CD4-positive, alpha-beta T cell treated with Interleukin-6 at 100 ng/mL for 8 hours (primary cell): ENCODE data around the gene PRKCE.
A peak's percentile ranks its signal among the peaks of the same experiment; 100 is the strongest.

Experiments
- DNase-seq: peaks from one replicate; pipeline ENCODE4 v3.0.0-alpha.2; 2020; ENCODE audit warnings: mixed read lengths, low spot score

PRKCE gene

DNA sequence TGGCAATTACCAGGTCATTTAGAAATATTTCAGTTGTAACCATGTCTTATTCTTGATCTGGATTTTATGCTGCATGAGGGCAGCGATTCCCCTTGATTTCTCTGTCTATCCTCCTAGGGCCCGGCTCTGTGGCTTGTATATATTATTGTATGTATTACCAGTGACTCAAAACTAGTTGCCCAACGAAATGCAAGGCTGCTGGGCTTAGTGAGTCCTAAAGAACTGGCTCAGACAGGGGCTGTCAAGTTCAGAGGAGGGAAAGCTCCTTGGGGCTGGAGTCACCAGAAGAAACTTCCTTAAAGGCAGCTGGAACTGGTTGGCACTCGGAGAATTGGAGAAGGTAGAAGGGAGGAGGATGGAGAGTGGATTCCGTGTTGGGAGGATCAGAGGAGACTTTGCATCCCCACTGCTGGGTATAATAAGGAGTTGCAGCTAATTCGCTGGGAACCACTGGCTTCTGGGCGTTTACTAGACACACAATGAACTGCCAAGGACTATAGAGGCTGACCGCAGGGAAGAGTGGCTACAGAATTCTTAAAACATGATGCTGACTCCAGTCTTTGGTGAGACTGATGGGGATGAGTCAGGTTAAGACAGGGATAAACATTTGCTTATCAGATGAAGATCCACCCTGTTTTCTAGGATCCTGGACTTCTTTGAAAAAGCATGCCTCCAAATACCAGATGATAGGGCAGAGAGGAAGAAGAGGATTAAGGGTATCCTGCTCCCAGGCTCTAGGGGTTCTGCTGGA lies 104.3 kb downstream of the PRKCE start:
- DNase-seq = no peak

DNA sequence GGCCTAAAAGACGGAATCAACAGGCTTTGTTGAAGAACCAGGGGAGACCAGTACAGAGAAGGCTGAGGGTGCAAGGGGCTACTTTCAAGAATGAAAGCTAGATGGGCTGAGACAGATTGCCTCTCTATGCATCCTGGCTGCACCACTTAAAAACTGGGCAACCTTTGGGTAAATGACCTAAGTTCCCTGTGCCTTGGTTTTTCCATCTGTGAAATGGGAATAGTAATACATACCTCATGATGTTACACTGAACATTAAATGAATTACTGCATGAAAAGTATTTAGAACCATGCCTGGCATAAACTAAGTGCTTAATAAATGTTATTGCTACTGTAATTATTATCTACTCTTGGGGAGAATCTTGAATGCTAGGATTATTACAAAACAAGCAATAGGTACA lies 106.5 kb downstream of the PRKCE start:
- DNase-seq = no peak

DNA sequence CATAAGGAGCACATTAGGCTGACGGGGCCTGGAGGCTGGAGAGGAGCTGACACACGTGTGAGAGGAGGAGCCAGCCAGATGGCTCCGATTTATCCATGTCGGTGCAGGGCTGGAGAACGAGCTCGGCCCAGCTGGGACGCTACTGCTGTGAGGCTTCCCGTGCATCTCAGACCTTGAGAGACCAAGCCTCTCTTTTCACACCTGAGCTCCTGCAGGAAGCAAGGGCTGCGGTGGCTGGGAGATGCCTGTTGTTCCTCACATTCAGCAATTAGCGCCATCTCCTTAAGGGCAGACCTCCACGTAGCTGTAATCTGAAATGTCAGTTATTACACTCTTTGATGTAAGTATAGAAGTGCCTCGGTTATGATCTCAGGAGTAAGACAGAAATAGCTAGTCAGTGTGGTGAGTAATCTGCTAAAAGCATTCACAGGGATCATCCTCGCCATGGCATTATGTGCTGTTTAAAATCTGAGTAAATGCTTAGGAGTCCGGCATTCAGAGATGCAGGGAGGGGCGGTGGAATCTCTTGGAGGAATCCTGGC lies 107.9 kb downstream of the PRKCE start:
- DNase-seq = no peak

DNA sequence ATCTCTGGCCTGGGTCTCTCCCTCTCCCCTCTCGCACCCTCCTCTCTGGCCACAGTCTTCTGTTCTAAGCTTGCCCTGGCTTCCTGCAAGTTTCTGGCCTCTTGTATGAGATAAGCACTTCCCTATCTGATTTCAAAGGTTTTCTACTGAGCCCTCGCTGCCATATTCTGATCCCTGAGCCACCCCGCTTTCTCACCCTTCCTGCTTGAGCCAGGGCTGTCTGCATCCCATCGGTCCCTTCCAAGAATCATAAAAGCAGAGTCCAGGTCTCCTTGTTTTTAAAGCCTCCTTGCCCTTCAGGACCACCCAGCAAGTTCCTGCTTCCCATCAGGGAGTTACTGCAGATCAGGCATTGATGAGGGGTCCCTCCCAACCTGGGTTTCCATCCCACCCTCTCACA lies 110.2 kb downstream of the PRKCE start:
- DNase-seq = no peak

DNA sequence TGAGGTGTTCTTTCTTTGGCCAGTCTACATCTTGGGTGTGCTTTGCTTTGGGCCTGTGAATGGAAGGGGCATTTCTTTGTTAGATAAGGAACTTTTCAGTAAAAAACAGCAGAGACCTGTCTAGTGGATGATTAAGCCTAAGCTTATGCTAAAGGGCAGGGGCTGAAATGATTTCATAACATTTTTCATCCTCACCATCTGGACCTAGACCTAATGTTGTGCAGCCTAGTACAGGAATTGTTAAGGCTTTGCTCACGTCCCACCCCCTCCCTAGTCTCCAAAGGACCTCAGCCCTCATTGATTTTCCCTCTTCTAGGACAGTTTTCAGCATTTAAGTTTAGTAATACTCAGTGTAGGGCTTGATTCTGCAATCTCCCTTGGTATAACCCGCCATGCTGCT lies 111.8 kb downstream of the PRKCE start:
- no peak for DNase-seq

DNA sequence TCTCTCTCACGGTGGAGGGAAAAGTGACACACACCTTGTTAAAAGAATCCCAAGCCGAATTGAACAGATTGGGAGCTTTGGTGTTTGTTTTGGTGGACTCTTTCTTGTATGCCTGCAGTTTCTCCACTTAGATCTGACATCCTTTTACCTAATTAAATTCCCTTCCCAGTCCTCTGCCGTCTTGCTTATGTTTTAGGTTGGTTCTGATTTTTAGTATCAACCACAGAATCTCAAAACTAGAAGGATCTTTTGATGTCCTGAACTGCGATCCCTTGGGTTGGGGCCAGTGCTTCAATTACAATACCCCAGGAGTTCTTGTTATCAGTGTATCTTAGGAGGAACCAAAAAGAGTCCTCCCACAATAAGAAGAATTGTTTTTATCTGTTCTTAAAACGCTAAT lies 112.3 kb downstream of the PRKCE start:
- no peak for DNase-seq

DNA sequence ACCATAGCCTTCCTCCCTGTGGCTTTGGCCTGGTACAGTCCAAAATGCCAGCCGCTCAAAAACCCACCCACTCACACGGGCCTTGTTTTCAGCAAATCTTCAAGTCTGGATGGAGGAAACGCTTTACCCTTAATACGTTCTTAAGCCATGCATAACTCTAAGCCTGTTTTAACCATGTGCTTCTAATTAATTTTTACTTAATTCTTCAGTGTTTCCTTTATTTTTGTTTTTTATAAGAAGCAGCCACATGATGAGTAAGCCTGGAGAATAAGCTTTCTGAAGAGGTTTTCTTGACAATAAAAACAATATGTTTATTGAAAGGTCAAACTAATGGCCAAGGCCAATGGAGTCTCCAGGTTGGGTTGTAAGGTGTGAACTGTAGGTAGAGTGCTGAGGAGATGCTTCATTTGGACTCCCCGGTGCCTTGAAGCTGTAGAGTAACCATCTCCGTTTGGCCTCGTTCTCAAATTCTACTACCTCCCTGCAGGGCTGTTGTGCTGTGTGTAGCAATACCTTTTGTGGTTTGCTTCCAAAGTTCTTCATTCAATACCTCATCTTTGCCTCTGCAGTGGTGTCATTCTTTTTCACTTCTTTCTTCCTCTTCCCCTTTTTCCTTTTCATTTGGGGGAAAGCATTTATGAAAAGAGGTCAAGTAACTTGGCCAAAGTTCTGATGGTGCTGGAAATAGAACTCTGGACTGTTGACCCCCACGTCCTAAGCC lies 113.7 kb downstream of the PRKCE start:
- no peak for DNase-seq

DNA sequence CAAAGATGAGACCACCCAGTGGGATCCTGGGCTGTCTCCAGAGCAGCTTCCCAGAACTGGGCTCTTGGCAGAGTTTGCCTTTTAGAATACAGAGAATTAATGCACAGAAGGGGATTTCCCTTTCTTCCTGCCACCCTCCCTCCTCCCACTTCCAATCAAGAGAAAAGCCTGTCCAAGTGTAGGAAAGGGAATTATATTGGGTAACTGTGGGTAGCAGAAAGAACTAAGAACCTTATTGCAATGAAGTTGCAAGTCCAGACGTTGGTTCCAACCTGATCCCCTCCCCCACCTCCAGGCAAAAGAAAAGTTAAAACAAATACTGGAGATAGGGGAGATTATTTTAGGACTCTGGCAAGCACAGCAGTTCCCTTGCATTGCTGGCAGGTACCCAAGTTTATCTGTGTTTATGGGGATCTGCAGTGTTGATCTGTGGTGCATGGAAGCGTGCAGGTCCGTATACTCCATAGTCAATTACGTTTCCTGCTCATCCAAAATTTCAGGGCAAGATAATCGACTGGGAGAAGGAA lies 114.3 kb downstream of the PRKCE start:
- DNase-seq = no peak

DNA sequence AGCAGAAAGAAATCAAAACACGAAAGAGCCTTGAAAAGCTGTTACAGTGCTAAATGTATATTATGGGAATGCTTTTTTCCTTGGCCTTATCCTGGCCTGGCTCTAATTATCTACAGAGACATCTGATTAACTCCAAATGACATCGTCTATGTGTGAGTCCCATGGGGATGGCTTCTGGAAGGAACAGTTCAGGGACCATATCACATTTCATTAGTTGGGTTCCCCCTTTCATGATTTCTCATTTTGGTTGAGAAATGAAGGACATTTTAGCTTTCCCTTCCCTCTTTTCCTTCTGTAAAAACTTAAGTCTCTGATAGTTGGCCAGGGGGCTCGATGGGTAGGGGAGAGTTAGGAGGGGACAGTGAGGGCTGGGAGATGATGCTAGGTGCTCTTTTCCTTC lies 116.7 kb downstream of the PRKCE start:
- no peak for DNase-seq

DNA sequence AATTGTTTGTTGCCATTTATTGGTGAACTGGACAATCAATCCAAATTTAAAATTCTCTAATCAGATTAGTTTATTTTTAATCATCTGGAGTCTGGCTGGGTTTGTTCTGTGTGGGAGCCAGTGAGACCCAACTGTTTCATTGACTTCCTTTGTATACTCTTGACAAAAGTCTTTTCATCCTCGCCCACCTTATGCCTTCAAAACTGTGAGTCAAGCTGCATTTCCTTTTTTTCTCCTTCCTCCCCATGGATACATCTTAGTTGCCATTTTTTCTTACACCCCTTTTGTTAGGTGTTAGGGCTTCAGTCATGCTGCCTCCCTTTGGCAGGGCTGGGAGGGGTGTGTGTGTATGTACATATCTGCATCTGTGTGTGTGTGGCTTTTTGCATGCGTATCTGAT lies 117.6 kb downstream of the PRKCE start:
- DNase-seq = no peak

DNA sequence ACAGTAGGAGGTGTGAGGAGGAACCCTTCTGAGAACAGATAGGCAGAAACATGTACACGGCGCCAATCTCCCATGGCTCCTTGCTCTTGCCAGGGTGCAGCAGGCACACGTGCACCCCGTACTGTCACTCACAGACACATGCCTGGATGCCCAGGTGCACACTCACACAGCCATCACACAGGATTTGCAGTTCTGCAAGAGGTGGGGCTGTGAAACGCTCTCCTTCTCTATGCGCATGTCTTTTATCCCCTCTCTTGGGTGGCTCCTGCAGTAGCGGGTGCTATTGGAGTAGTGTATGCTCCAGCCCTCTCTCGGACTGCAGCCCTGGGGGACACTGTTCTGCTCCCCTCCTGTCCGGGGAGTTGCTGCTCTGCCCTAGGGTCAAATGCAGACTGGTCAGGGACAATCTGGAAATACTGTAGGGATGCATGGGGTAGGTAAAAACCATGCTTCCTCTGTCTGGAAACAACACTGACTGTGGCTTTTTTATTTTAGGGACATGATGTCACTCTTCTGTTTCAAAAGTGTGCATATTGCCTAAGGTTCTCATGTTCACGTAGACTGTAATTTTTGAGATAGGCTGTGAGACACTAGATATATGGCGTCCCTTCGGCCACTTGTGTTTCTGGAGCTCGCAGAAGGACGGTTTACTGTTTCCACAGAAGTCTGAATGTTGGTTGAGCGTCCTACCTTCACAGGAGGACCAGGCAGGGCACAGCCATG lies 118.5 kb downstream of the PRKCE start:
- no peak for DNase-seq

DNA sequence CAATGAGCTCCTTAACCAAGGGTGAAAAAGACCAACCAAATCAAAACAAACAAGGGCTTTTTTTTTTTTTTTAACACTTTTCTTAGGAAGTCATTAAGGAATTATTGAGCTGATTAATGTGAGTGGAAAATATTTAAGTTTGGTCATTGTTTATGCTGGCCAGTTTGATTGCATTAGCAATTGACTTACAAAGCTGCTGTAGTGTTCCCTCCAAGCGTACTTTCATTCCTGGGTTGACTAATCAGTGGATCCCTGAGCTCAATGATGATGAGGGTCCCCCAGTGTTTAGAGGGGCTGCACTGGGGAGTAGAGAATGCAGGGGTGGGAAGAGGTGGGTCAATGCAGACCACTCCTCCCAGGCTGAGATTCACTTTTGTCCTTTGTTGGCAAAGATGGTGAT lies 119.3 kb downstream of the PRKCE start:
- no peak for DNase-seq

DNA sequence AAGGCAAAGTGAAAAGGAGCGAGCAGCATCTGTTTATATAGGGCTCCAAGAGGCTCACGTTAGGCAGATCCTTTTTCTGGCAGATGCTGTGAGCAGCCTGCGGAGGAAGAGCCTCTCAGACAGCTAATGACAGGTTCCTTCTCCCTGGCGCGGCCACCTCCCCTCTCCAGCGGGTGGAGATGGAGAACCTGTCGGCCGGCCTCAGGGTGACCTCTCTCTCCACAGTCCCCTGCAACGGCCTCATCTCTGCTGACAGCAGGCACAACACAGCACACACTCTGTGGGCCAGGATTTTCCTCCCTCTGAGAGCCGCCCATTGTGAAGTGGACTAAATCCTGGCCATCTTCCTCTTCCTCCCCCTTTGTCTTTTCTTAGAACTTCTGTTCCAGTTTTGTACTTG lies 119.8 kb downstream of the PRKCE start:
- no peak for DNase-seq

DNA sequence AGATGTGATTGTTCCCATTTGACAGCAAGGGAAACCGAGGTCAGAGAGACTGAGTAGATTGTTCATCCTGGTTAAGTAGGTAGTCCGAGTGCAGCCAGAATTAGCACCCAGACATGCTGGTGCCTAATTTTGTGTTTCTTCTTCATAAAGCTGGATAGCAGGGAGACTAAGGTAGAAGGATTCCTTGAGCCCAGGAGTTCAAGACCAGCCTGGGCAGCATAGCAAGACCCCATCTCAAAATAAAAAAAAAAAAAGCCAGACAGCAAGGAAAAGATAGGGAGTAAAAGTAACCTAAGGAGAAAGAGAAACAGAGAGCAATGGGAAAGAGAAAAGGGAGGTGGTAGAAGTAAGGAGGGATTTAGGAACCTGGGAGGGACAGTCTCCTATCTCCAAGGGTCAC lies 120.6 kb downstream of the PRKCE start:
- DNase-seq = no peak

DNA sequence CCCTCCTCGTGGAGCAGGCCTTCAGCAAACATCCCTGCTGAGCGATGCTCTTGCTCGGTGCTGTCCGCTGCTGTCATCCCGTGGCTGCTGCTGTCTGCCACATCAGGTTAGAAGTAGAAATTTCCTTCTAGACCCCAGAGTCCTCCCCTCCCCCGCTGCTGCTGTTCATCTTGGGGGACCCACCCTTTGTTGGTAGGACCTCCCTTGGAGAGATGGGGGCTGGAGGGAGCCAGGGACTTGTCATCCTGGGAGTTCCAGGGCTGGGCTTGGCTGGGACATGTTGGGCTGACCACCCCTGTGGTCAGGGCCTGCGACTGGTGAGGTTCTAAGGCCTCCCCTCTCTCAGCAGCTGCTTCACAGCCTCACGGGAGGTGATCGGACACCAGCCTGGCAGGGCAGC lies 122.4 kb downstream of the PRKCE start:
- no peak for DNase-seq

DNA sequence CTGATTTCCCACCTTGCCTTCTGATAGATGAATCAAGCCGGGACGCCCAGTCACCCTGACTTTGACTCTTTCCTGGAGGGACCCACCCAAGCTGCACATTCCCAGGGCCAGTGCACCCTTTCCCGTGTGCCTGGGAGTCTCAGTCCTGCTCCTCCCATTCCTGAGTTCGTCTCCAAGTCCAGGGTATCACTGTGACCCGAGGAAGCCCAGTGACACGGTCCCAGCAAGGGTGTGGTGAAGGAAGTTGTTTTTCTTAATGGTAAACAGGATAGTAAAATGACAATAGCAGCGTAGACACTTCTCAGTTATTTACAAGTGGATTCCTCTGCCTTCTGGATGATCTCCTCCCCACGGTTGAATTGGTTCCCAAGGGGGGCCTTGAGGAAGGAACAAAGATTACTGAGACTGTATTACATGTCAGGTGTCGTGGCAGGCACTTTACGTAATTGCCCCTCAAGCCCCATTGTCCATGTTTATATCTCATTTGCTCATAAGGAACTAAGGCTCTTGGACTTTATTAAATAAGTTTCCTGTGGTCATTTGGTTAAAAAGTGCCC lies 123.3 kb downstream of the PRKCE start:
- no peak for DNase-seq

DNA sequence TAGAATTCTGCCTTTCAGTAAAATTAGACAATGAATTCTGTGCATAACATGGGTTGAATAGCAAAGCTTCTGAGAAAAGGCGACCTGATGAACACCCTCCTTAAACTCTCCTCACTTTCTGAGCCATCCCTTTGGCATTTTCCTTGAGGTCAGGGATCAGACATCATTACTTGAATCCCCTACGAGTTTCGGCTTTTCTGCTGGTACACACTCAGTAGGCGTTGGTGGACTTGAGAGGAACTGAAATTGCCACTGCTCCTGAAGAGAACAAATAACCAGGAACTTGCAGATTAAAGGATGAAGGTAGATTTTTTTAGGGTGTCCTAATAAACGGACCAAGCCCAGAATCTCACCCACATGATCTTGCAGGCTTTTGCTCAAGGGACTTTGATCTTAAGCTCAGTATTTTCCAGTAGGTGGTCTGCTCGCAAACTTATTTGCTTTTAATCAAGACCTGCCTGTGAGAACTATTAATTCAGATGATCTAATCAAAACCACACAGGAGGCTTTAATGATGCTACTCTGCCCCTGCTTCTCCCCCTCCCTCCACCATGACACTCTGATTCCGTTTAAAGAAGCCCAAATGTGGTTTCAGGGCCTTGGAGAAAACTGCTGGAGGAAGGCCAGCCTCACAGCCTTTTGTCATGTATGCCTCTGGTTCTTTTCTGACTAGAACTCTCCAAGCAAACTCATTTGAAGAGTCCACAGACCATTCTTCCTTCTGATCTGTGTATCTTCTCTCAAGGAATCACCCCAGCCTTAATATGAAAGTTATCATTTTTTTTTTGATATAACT lies 124.9 kb downstream of the PRKCE start:
- DNase-seq = no peak

DNA sequence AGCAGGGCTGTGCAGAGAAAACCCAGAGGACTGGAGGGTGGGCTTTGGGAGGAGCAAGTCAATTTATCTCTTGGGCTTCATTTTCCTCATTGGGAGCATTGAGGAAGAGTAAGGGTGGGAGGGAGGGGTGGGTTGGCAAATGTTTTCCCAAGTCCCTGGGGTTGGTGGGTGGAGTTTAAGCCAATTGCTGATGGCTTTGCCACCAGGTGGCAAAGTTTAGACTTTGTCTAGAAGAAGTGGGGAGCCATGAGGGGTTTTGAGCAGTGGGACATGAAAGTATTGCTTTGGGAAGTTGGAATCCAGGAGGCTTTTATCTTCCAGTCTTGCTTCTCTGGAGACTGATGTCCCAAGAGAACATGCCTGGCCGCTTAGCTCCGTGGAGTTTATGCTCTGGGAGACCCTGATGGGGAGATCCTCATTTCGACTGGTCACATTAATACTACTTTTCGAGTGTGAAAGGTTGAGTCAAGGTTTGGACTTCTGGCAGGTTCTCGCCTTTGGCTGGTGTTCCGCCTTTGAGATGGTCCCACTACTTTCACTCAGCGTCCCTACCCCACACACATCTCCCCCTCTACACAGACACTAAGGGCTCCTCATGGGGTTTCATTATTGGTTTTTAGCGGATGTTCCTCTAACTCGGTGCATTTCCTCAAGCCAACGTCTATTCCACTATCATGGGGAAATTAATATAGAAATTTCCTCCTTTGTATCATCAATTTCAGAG lies 126.7 kb downstream of the PRKCE start:
- no peak for DNase-seq

DNA sequence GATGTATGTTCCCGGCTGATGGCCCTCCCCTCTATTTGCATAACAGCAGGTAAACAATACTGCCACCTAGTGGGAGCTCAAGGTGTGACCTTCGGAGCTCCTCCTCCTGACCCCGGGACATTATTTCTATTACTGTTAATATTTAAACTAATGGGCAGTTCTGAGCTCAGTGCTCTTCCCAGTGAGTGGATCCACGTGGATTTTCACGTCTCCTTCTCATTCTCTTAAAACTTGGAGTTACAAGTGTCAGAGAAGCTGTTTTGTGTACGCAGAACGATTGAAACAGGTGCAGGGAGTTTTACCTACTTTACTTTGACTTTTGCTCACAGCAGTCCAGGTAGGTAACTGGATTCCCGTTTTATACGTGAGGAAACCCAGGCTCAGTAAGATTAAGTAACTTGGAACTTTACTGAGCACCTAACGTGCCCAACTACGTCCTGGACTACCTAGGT lies 127.3 kb downstream of the PRKCE start:
- DNase-seq = peak; percentile 73

DNA sequence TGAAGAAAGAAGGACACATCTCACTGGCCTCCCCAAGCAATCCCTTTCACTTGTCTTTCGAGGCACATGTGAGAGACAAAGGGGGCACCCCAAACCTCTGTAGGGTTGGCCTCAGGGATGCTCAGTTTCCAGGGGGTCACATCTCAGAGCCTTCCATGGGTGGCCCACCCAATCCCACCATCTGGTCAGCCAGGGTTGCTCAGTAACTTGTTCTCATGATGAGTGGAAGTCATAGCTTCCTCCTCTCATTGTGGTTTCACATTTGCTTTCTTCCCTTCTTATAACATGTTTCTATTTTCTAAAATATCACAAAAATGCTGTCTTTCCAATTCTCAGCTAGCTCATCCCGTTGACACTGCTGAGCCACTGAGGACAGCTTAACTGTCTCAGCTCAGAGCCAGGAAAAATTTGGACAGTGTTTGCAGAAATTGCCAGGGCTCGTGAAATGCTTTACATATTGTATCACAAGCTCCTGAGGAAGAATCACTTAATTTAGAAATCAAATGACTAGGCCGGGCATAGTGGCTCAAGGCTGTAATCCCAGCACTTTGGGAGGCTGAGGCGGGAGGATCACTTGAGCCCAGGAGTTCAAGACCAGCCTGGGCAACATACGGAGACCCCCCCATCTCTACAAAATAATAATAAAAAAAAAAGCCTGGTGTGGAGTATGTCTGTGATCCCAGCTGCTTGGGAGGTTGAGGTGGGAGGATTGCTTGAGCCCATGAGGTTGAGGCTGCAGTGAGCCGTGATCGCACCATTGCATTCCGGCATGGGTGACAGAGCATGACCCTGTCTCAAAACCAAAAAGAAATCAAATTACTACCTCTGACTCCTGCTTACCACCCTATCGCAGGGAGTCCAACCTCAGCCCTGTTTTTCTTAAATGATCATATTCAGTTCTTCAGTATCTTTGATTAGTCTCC lies 129.3 kb downstream of the PRKCE start:
- DNase-seq = no peak
